Neural progenitor cell (in vitro differentiated cells): ENCODE results near the gene ANO4.

ENCODE experiments used
- CTCF ChIP-seq: fragments of 200-600 bp; sonication (generic); IDR thresholded peaks from 2 replicates; pipeline ENCODE4 v1.5.1; 2017; ENCODE audit warnings: antibody characterized with exemption, mild to moderate bottlenecking
- EZH2 ChIP-seq: fragments of 200-600 bp; sonication (generic); IDR thresholded peaks from 2 replicates; pipeline ENCODE4 v1.6.1; 2017; ENCODE audit warnings: antibody characterized with exemption, mild to moderate bottlenecking, moderate library complexity
- EZH2phosphoT487 ChIP-seq: fragments of 200-600 bp; sonication (generic); IDR thresholded peaks from 2 replicates; pipeline ENCODE4 v1.6.1; 2017; ENCODE audit warnings: antibody characterized with exemption

- TF ChIP-seq CTCF = no peak
- TF ChIP-seq EZH2 = no peak
- no peak for TF ChIP-seq EZH2phosphoT487
These were observed 284.1 kb downstream of the ANO4 start for GRCh38 chr12:101078536-101079285.
